GM20431 (cell line): ENCODE measurements around the gene TFDP2.

Source experiments
- in situ Hi-C: fragments of 300-500 bp; cut with MseI, MboI; formaldehyde crosslinking; loops from one replicate; pipeline ENCODE4 v1.15.0; 2020; ENCODE audit warnings: low sequenced_read_pairs; ENCODE audit not compliant: unreplicated experiment

TFDP2 gene

DNA sequence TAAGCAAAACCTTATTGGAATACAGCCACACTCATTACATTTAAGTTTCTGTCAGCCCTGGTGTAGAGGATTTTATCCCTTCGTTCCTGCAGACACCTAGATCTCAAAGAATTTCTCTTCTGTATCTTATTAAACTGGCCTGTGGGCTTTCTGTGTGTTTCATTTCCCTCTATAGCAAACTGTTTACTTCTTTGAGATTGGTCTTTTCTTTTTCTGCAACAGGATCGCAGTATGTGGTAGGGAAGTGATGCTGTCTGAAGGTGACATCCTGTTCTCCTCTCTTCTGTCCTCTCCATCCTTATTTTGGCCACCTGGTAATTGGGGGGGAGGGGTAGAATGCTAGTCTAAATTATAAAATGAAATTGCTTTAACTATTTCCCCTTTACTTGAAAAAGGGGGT lies 247.4 kb downstream of the TFDP2 start:
- in situ Hi-C loops = no loop called here

DNA sequence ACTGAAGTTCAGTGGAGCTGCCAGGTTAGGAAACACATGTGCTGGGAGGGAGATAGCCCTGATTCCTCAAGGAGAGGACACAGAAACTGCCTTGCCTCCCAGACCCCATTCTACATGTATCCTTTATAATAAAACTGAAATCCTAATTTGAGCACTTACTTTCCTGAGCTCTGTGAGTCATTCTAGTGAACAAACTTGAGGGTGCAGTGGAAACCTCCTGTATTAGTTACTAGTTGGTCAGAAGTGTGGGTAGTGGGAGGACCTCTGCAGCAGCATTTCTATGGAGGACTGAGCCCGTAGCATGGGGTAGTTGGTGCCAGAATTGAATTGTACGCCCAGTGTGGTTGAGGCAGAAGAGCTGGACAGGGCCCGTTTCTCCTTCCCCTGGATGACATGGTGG lies 249.0 kb downstream of the TFDP2 start:
- in situ Hi-C loops = no loop called here

GRCh38 chr3:141898908-141899307 lies 250.4 kb downstream of the TFDP2 start:
- in situ Hi-C loops = no loop called here

DNA sequence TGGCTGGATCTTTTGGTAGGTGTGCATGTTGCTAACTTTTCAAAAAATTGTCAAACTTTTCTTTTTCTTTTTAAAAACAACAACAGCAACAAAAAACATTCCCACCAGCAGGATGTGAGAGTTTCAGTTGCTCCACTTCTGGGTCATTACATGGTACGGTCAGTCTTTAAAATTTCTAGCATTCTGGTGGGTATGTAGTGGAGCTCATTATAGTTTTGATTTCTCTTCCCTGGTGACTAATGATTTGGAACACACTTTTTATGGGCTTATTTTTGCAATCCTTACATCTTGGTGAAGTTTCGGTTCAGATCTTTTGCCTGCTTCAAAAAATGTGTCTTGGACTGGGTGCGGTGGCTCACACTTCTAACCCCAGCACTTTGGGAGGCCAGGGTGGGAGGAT lies 253.6 kb downstream of the TFDP2 start:
- in situ Hi-C loops = no loop called here

- in situ Hi-C loops = no loop called here
These were observed 254.7 kb downstream of the TFDP2 start for GRCh38 chr3:141894524-141895176.
